HCT116 (cell line): Measurements from ENCODE around the gene OR51T1.

Experiments used
- JUND ChIP-seq: IDR thresholded peaks from 2 replicates; pipeline ENCODE4 v1.6.1; 2012
- SRF ChIP-seq: IDR thresholded peaks from 2 replicates; pipeline ENCODE4 v1.6.1; 2012; ENCODE audit warnings: low read depth
- YY1 ChIP-seq: IDR thresholded peaks from 2 replicates; pipeline ENCODE4 v1.6.1; 2011; ENCODE audit warnings: low read length, low read depth, moderate library complexity, mild to moderate bottlenecking; ENCODE audit not compliant: insufficient replicate concordance; ENCODE audit errors: extremely low read depth

DNA sequence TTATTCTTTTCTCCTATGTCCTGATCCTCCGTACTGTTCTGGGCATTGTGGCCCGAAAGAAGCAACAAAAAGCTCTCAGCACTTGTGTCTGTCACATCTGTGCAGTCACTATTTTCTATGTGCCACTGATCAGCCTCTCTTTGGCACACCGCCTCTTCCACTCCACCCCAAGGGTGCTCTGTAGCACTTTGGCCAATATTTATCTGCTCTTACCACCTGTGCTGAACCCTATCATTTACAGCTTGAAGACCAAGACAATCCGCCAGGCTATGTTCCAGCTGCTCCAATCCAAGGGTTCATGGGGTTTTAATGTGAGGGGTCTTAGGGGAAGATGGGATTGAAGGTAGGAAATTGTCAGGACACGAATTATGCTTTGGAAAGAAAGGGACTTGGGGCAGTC, 843 bp downstream of the OR51T1 start:
- TF ChIP-seq JUND (no peak), YY1 (no peak), SRF (no peak)
